ENCODE results near the gene EFCAB12. TPM values are rescaled to one million over a fixed set of nuclear protein-coding genes. Genes with fewer than 3 reads are reported as not detected.

The EFCAB12 gene
- total and polyA plus RNA-seq, 2 donors (not counting 3 experiments of a cell fraction or from before 2014, with no cell fraction given), result 0.15 to 0.49 TPM

- Histone ChIP-seq H3K9me3 (replicated peaks; ENCODE audit: control insufficient read depth, insufficient read depth, low read length) (no peaks in the 10 kb centered on the region), H3K27ac (ENCODE audit: insufficient read depth, low read depth, low read length) (no peak overlapping the region), H3K4me1 (ENCODE audit: control insufficient read depth, extremely low read depth, insufficient read depth, low read length) (no peaks in the 10 kb centered on the region), H3K79me2 (ENCODE audit: control insufficient read depth, insufficient read depth, low read length) (no peaks in the 10 kb centered on the region), H2AFZ (ENCODE audit: low read depth, low read length) (no peak overlapping the region), H4K20me1 (replicated peaks; ENCODE audit: control insufficient read depth, extremely low read depth, insufficient read depth, low read length) (no peaks in the 10 kb centered on the region), H3K27me3 (ENCODE audit: control insufficient read depth in 2 of 2, insufficient read depth in 2 of 2, low read length in 2 of 2) (no peaks in the 10 kb centered on the region), H3K9me1 (replicated peaks; ENCODE audit: control insufficient read depth, extremely low read depth, insufficient read depth, low read length) (no peaks in the 10 kb centered on the region), H3K4me3 (replicated peaks in 1 of 3; ENCODE audit: insufficient read depth in 1 of 3, low read depth in 1 of 3, low read length in 3 of 3) (no peak overlapping the region), H3K36me3 (ENCODE audit: control insufficient read depth in 2 of 2, extremely low read depth in 1 of 2, insufficient read depth in 2 of 2, low read length in 2 of 2) (peaks cover 7 to 19% of the 10 kb centered on the region in 2 experiments), H3K9ac (replicated peaks; ENCODE audit: extremely low read depth, insufficient read depth, low read length) (no peak overlapping the region), H3K4me2 (ENCODE audit: insufficient read depth, low read length) (no peak overlapping the region)
- dilution Hi-C loops (cut with MboI; ENCODE audit: extremely low pct_ligation_motif_present, low sequenced_read_pairs), result no loop called here
- DNase-seq (ENCODE audit: low read depth, low spot score), result no peak
- intact Hi-C loops (cut with micrococcal nuclease), result no loop called here
- TF ChIP-seq EZH2 (IDR thresholded peaks at IDR 0.05; ENCODE audit: borderline replicate concordance, low read depth, low read length, severe bottlenecking) (no peak), CTCF (IDR thresholded peaks at IDR 0.05; ENCODE audit: extremely low read depth in 1 of 2, insufficient read depth in 1 of 2, low read depth in 1 of 2, low read length in 2 of 2) (no peak)
- ChIA-PET CTCF (interaction anchor here (2.2 kb wide), 1 partner anchor 93 kb away, joined by 9 read pairs; no protein-coding TSS in a partner anchor), POLR2A (no interaction called here)
- no peak for FAIRE-seq
- no TSS peak for BruUV-seq (replicated peaks)
Observed at GRCh38 chr3:129476586-129476985, 48.1 kb upstream of the EFCAB12 start.

GRCh38 chr3:129475863-129476262 is 47.4 kb upstream of the EFCAB12 start:
- Histone ChIP-seq H3K4me2 (ENCODE audit: insufficient read depth, low read length) (no peak overlapping the region), H3K36me3 (ENCODE audit: control insufficient read depth in 2 of 2, extremely low read depth in 1 of 2, insufficient read depth in 2 of 2, low read length in 2 of 2) (peaks cover 7 to 23% of the 10 kb centered on the region in 2 experiments), H3K27me3 (ENCODE audit: control insufficient read depth in 2 of 2, insufficient read depth in 2 of 2, low read length in 2 of 2) (no peaks in the 10 kb centered on the region), H4K20me1 (replicated peaks; ENCODE audit: control insufficient read depth, extremely low read depth, insufficient read depth, low read length) (no peaks in the 10 kb centered on the region), H3K4me3 (replicated peaks in 1 of 3; ENCODE audit: insufficient read depth in 1 of 3, low read depth in 1 of 3, low read length in 3 of 3) (no peak overlapping the region), H3K9me3 (replicated peaks; ENCODE audit: control insufficient read depth, insufficient read depth, low read length) (no peaks in the 10 kb centered on the region), H2AFZ (ENCODE audit: low read depth, low read length) (no peak overlapping the region), H3K9me1 (replicated peaks; ENCODE audit: control insufficient read depth, extremely low read depth, insufficient read depth, low read length) (no peaks in the 10 kb centered on the region), H3K9ac (replicated peaks; ENCODE audit: extremely low read depth, insufficient read depth, low read length) (no peak overlapping the region), H3K4me1 (ENCODE audit: control insufficient read depth, extremely low read depth, insufficient read depth, low read length) (no peaks in the 10 kb centered on the region), H3K27ac (ENCODE audit: insufficient read depth, low read depth, low read length) (no peak overlapping the region), H3K79me2 (ENCODE audit: control insufficient read depth, insufficient read depth, low read length) (no peaks in the 10 kb centered on the region)
- intact Hi-C loops (cut with micrococcal nuclease) (no loop called here), dilution Hi-C loops (cut with MboI; ENCODE audit: extremely low pct_ligation_motif_present, low sequenced_read_pairs) (no loop called here)
- ChIA-PET POLR2A (no interaction called here), CTCF (interaction anchor here (0.9 to 2.2 kb wide), 4 partner anchors 9 to 92 kb away, joined by 3 to 9 read pairs (median 6); no protein-coding TSS in a partner anchor)
- BruUV-seq (replicated peaks), result no TSS peak
- FAIRE-seq (no peak), DNase-seq (ENCODE audit: low read depth, low spot score) (no peak)
- no peak for TF ChIP-seq CTCF (IDR thresholded peaks at IDR 0.05; ENCODE audit: extremely low read depth in 1 of 2, insufficient read depth in 1 of 2, low read depth in 1 of 2, low read length in 2 of 2)
- no peak for TF ChIP-seq JUN (IDR thresholded peaks at IDR 0.05; ENCODE audit: borderline replicate concordance, insufficient read depth, insufficient read length, low read depth)
- no peak for TF ChIP-seq EZH2 (IDR thresholded peaks at IDR 0.05; ENCODE audit: borderline replicate concordance, low read depth, low read length, severe bottlenecking)
- no peak for TF ChIP-seq MAX (IDR thresholded peaks at IDR 0.05; ENCODE audit: insufficient read depth, insufficient read length)
- no peak for TF ChIP-seq FOS (IDR thresholded peaks at IDR 0.05; ENCODE audit: borderline replicate concordance, insufficient read depth, low read length)
- TF ChIP-seq POLR2A (IDR thresholded peaks at IDR 0.05; ENCODE audit: low read depth, low read length), result no peak
- TF ChIP-seq GATA2 (IDR thresholded peaks at IDR 0.05; ENCODE audit: insufficient read depth, insufficient read length, low read depth, low read length), result no peak
- no peak for TF ChIP-seq MYC (IDR thresholded peaks at IDR 0.05; ENCODE audit: low read depth, low read length)
- no peak for TF ChIP-seq POLR2AphosphoS5 (IDR thresholded peaks at IDR 0.05; ENCODE audit: insufficient read depth, low read depth, low read length)

Data from endothelial cell of umbilical vein (primary cell).